ENCODE measurements around the gene CLEC11A.

The CLEC11A gene

GRCh38 chr19:50694815-50695145 is 28.4 kb upstream of the CLEC11A start:
- Histone ChIP-seq H3K4me3 (ENCODE audit: low read length) (no peak overlapping the region), H3K36me3 (ENCODE audit: control insufficient read depth, low read length) (no peaks in the 10 kb centered on the region), H4K20me1 (ENCODE audit: control insufficient read depth, insufficient read depth, low read depth, low read length) (no peaks in the 10 kb centered on the region), H3K79me2 (ENCODE audit: control insufficient read depth, low read length) (no peaks in the 10 kb centered on the region), H3K4me2 (ENCODE audit: low read length) (no peak overlapping the region), H3K27me3 (ENCODE audit: control insufficient read depth, low read length) (no peaks in the 10 kb centered on the region), H3K4me1 (ENCODE audit: control insufficient read depth, low read length) (no peaks in the 10 kb centered on the region), H3K27ac (ENCODE audit: low read depth, low read length) (no peak overlapping the region), H3K9me2 (replicated peaks; ENCODE audit: control insufficient read depth, low read length) (no peaks in the 10 kb centered on the region), H3F3A (ENCODE audit: control insufficient read depth, insufficient read depth) (no peaks in the 10 kb centered on the region), H3K9me3 (ENCODE audit: control insufficient read depth, insufficient read depth, low read length) (no peaks in the 10 kb centered on the region)
- no peak for TF ChIP-seq EZH2phosphoT487 (IDR thresholded peaks at IDR 0.05; ENCODE audit: borderline replicate concordance, low read length)
- no peak for TF ChIP-seq CTCF (IDR thresholded peaks at IDR 0.05; ENCODE audit: low read depth, low read length, poor library complexity, severe bottlenecking)

GRCh38 chr19:50695251-50696093 is 27.7 kb upstream of the CLEC11A start:
- H3F3A ChIP-seq (ENCODE audit: control insufficient read depth, insufficient read depth): no peaks in the 10 kb centered on the region
- H4K20me1 ChIP-seq (ENCODE audit: control insufficient read depth, insufficient read depth, low read depth, low read length): no peaks in the 10 kb centered on the region
- no peaks in the 10 kb centered on the region for H3K9me2 ChIP-seq (replicated peaks; ENCODE audit: control insufficient read depth, low read length)
- TF ChIP-seq CTCF (IDR thresholded peaks at IDR 0.05; ENCODE audit: low read depth, low read length, poor library complexity, severe bottlenecking) (no peak), EZH2phosphoT487 (IDR thresholded peaks at IDR 0.05; ENCODE audit: borderline replicate concordance, low read length) (no peak)
- H3K4me3 ChIP-seq (ENCODE audit: low read length): no peak overlapping the region
- H3K9me3 ChIP-seq (ENCODE audit: control insufficient read depth, insufficient read depth, low read length): no peaks in the 10 kb centered on the region
- H3K36me3 ChIP-seq (ENCODE audit: control insufficient read depth, low read length): no peaks in the 10 kb centered on the region
- H3K79me2 ChIP-seq (ENCODE audit: control insufficient read depth, low read length): no peaks in the 10 kb centered on the region
- H3K27me3 ChIP-seq (ENCODE audit: control insufficient read depth, low read length): no peaks in the 10 kb centered on the region
- H3K4me2 ChIP-seq (ENCODE audit: low read length): no peak overlapping the region
- no peaks in the 10 kb centered on the region for H3K4me1 ChIP-seq (ENCODE audit: control insufficient read depth, low read length)
- no peak overlapping the region for H3K27ac ChIP-seq (ENCODE audit: low read depth, low read length)

- no peak for TF ChIP-seq CTCF (IDR thresholded peaks at IDR 0.05; ENCODE audit: low read depth, low read length, poor library complexity, severe bottlenecking)
- TF ChIP-seq EZH2phosphoT487 (IDR thresholded peaks at IDR 0.05; ENCODE audit: borderline replicate concordance, low read length): no peak
- H4K20me1 ChIP-seq (ENCODE audit: control insufficient read depth, insufficient read depth, low read depth, low read length): no peaks in the 10 kb centered on the region
- no peaks in the 10 kb centered on the region for H3F3A ChIP-seq (ENCODE audit: control insufficient read depth, insufficient read depth)
- H3K36me3 ChIP-seq (ENCODE audit: control insufficient read depth, low read length): no peaks in the 10 kb centered on the region
- no peaks in the 10 kb centered on the region for H3K4me1 ChIP-seq (ENCODE audit: control insufficient read depth, low read length)
- no peaks in the 10 kb centered on the region for H3K9me3 ChIP-seq (ENCODE audit: control insufficient read depth, insufficient read depth, low read length)
- H3K9me2 ChIP-seq (replicated peaks; ENCODE audit: control insufficient read depth, low read length): no peaks in the 10 kb centered on the region
- H3K79me2 ChIP-seq (ENCODE audit: control insufficient read depth, low read length): no peaks in the 10 kb centered on the region
- H3K27ac ChIP-seq (ENCODE audit: low read depth, low read length): no peak overlapping the region
- H3K27me3 ChIP-seq (ENCODE audit: control insufficient read depth, low read length): no peaks in the 10 kb centered on the region
- no peak overlapping the region for H3K4me2 ChIP-seq (ENCODE audit: low read length)
- H3K4me3 ChIP-seq (ENCODE audit: low read length): no peak overlapping the region
Measured at GRCh38 chr19:50696094-50696483, 27.1 kb upstream of the CLEC11A start.
